Muscle of arm (tissue), 12 donors: ENCODE measurements around the gene GPR162. TPM values are rescaled to one million over a fixed set of nuclear protein-coding genes. Genes with fewer than 3 reads are reported as not detected.
A peak's percentile ranks its signal among the peaks of the same experiment; 100 is the strongest.
"Not testable (repeated sequence)": the region's sequence is repeated elsewhere in the genome, so short reads cannot be mapped to it uniquely, and the experiment has no call there.

ENCODE experiments used
- DNase-seq: peaks from one replicate; pipeline ENCODE4 v3.0.0-alpha.2; 2013
- polyA plus RNA-seq, 12 donors: library from polyadenylated mRNA; unstranded; fragments of 120-200 nt; gene quantifications; one replicate each; pipeline ENCODE4 v1.2.1, GENCODE V29; 2013; ENCODE audit not compliant: insufficient read length in 12 of 12

Gene GPR162
- polyA plus RNA-seq, 12 donors, result 11.1 to 18.6 (median 16.0) TPM; not detected in 1

- peak; percentile 96 for DNase-seq
Measured at GRCh38 chr12:6873094-6874014, 51.7 kb downstream of the GPR162 start, which contains the start of gene SPSB2. Gene SPSB2 (minus strand): TSS chr12:6873303. CDS start chr12:6872901, 402 bp downstream.

GRCh38 chr12:6874015-6874368 is 52.4 kb downstream of the GPR162 start:
- not testable (repeated sequence) for DNase-seq

Other genes with a start within 250 kb of the GPR162 start
- 100 to 1,000 TPM; 131 to 406 (median 159) TPM for gene CHD4, start 214.4 kb upstream of the GPR162 start, polyA plus RNA-seq
- 10 to 100 TPM in 1 of 12 donors, 1 to 10 TPM in 7, under 1 TPM in 3, not detected in 1; 0.77 to 16.4 (median 1.3) TPM for gene LPAR5, start 185.9 kb upstream of the GPR162 start, polyA plus RNA-seq
- gene ACRBP, start 174.4 kb upstream of the GPR162 start, polyA plus RNA-seq, result 1 to 10 TPM in 10 of 12 donors, not detected in 2; 1.4 to 5.3 (median 2.7) TPM
- 100 to 1,000 TPM in 1 of 12 donors, 10 to 100 TPM in 10, not detected in 1; 45.1 to 100 (median 52.8) TPM for gene ING4, start 158.7 kb upstream of the GPR162 start, polyA plus RNA-seq
- gene ZNF384, start 132.4 kb upstream of the GPR162 start, polyA plus RNA-seq, result 10 to 100 TPM in 11 of 12 donors, not detected in 1; 41.4 to 79.9 (median 48.8) TPM
- gene PIANP, start 121.0 kb upstream of the GPR162 start, polyA plus RNA-seq, result 10 to 100 TPM in 2 of 12 donors, 1 to 10 TPM in 9, not detected in 1; 2.7 to 31.7 (median 4.5) TPM
- 10 to 100 TPM in 11 of 12 donors, not detected in 1; 46.9 to 69.7 (median 61.2) TPM for gene COPS7A, start 97.8 kb upstream of the GPR162 start, polyA plus RNA-seq
- 100 to 1,000 TPM; 110 to 600 (median 130) TPM for gene MLF2, start 68.7 kb upstream of the GPR162 start, polyA plus RNA-seq
- gene PTMS, start 55.5 kb upstream of the GPR162 start, polyA plus RNA-seq, result 1,000 to 10,000 TPM in 1 of 12 donors, 100 to 1,000 TPM in 11; 262 to 3,438 (median 337) TPM
- gene LAG3, start 49.3 kb upstream of the GPR162 start, polyA plus RNA-seq, result 1 to 10 TPM in 2 of 12 donors, under 1 TPM in 8, not detected in 2; 0.16 to 1.4 (median 0.60) TPM
- gene CD4, start 32.3 kb upstream of the GPR162 start, polyA plus RNA-seq, result 10 to 100 TPM in 3 of 12 donors, 1 to 10 TPM in 8, not detected in 1; 4.8 to 16.1 (median 6.6) TPM
- 10 to 100 TPM in 11 of 12 donors, not detected in 1; 29.9 to 56.8 (median 36.3) TPM for gene P3H3, start 6.6 kb downstream of the GPR162 start, polyA plus RNA-seq
- 10 to 100 TPM in 11 of 12 donors, not detected in 1; 14.0 to 40.6 (median 24.2) TPM for gene GNB3, start 19.1 kb downstream of the GPR162 start, polyA plus RNA-seq
- 10 to 100 TPM in 11 of 12 donors, not detected in 1; 11.5 to 31.8 (median 20.5) TPM for gene CDCA3, start 29.5 kb downstream of the GPR162 start, polyA plus RNA-seq
- gene USP5, start 30.3 kb downstream of the GPR162 start, polyA plus RNA-seq, result 10 to 100 TPM in 11 of 12 donors, not detected in 1; 46.8 to 77.4 (median 59.6) TPM
- 1,000 to 10,000 TPM in 4 of 12 donors, 100 to 1,000 TPM in 7, not detected in 1; 520 to 1,204 (median 950) TPM for gene TPI1, start 45.7 kb downstream of the GPR162 start, polyA plus RNA-seq
- gene SPSB2, start 51.5 kb downstream of the GPR162 start, polyA plus RNA-seq, result 1 to 10 TPM in 11 of 12 donors, not detected in 1; 3.0 to 9.9 (median 4.6) TPM
- 10 to 100 TPM in 9 of 12 donors, 1 to 10 TPM in 2, not detected in 1; 9.2 to 13.7 (median 11.4) TPM for gene LRRC23, start 83.0 kb downstream of the GPR162 start, polyA plus RNA-seq
- 10 to 100 TPM in 3 of 12 donors, 1 to 10 TPM in 8, not detected in 1; 5.1 to 21.8 (median 8.2) TPM for gene ENO2, start 92.8 kb downstream of the GPR162 start, polyA plus RNA-seq
- gene ATN1, start 106.1 kb downstream of the GPR162 start, polyA plus RNA-seq, result 100 to 1,000 TPM in 2 of 12 donors, 10 to 100 TPM in 9, not detected in 1; 54.6 to 137 (median 60.9) TPM
- 10 to 100 TPM in 1 of 12 donors, 1 to 10 TPM in 1, not detected in 10; 9.0 to 12.4 TPM for gene RNU7-1, start 122.0 kb downstream of the GPR162 start, polyA plus RNA-seq
- gene C12orf57, start 122.2 kb downstream of the GPR162 start, polyA plus RNA-seq, result 100 to 1,000 TPM in 11 of 12 donors, not detected in 1; 107 to 185 (median 136) TPM
- 10 to 100 TPM in 2 of 12 donors, 1 to 10 TPM in 9, not detected in 1; 3.4 to 41.4 (median 4.0) TPM for gene PTPN6, start 129.5 kb downstream of the GPR162 start, polyA plus RNA-seq
- 100 to 1,000 TPM in 11 of 12 donors, not detected in 1; 224 to 298 (median 265) TPM for gene PHB2, start 148.8 kb downstream of the GPR162 start, polyA plus RNA-seq
- 10 to 100 TPM in 11 of 12 donors, not detected in 1; 10.8 to 37.1 (median 29.6) TPM for gene EMG1, start 149.1 kb downstream of the GPR162 start, polyA plus RNA-seq
- gene LPCAT3, start 196.7 kb downstream of the GPR162 start, polyA plus RNA-seq, result 10 to 100 TPM in 11 of 12 donors, not detected in 1; 16.1 to 29.3 (median 21.3) TPM
- gene C1S, start 238.9 kb downstream of the GPR162 start, polyA plus RNA-seq, result 100 to 1,000 TPM in 3 of 12 donors, 10 to 100 TPM in 8, not detected in 1; 57.3 to 132 (median 66.8) TPM